ENCODE results near the gene CASKIN2. TPM values are rescaled to one million over a fixed set of nuclear protein-coding genes. Genes with fewer than 3 reads are reported as not detected.
"Not testable (repeated sequence)": the region's sequence is repeated elsewhere in the genome, so short reads cannot be mapped to it uniquely, and the experiment has no call there.

Gene CASKIN2
- total RNA-seq, 1 donor from 2014 or later: 3.9 TPM

DNA sequence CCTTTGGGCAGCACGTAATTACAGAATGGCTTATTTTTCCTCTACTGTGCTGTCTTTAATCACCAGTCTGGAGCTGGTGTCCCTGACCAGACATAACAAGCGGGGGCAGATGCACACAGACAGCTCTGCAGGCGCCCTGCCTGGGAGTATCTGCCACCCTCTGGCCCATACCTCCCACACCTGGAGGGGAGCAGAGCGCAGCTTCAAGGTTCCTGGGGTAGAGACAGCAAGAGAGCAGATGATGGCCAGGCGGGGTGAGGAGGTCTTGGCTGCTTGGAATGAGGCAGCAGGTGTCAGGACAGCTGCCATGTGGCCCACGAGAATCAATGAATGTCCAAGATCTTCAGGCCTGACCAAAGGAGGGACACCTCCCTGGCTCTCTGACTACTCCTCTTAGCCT is 35.1 kb downstream of the CASKIN2 start:
- TF ChIP-seq, protein P1, sequence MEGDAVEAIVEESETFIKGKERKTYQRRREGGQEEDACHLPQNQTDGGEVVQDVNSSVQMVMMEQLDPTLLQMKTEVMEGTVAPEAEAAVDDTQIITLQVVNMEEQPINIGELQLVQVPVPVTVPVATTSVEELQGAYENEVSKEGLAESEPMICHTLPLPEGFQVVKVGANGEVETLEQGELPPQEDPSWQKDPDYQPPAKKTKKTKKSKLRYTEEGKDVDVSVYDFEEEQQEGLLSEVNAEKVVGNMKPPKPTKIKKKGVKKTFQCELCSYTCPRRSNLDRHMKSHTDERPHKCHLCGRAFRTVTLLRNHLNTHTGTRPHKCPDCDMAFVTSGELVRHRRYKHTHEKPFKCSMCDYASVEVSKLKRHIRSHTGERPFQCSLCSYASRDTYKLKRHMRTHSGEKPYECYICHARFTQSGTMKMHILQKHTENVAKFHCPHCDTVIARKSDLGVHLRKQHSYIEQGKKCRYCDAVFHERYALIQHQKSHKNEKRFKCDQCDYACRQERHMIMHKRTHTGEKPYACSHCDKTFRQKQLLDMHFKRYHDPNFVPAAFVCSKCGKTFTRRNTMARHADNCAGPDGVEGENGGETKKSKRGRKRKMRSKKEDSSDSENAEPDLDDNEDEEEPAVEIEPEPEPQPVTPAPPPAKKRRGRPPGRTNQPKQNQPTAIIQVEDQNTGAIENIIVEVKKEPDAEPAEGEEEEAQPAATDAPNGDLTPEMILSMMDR (IDR thresholded peaks at IDR 0.05; ENCODE audit: insufficient read depth, low read length, severe bottlenecking): no peak
- no peak overlapping the region for H3K4me3 ChIP-seq (ENCODE audit: low read depth, low read length)
- FAIRE-seq: no peak
- DNase-seq (ENCODE audit: low read depth): no peak
- H3K27me3 ChIP-seq (ENCODE audit: control insufficient read depth, insufficient read depth, low read length): no peaks in the 10 kb centered on the region
- peaks cover 8% of the 10 kb centered on the region for H3K36me3 ChIP-seq (ENCODE audit: control insufficient read depth, insufficient read depth, low read length)

DNA sequence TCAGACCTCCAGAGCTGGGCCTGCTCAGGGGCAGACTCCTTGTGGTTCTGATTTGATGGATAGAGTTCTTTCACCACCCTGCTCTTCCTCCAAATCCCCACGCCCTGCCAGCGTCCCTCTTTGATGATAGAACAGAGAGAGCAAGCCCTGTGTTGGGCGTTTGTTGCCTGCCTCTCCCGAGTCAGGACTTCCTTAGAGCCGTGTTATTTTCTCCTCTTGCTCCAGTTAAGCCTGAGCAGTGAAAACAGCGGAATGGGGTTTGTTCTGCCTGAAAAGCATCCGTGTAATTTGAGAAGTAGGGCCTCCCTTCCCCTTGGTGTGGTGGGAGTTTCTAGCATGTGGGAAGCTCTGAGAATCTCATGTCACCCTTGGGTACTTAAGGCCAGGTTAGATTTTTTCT is 36.8 kb downstream of the CASKIN2 start:
- FAIRE-seq (peak; percentile 58), DNase-seq (ENCODE audit: low read depth) (no peak)
- Histone ChIP-seq H3K36me3 (ENCODE audit: control insufficient read depth, insufficient read depth, low read length) (peaks cover 8% of the 10 kb centered on the region), H3K27me3 (ENCODE audit: control insufficient read depth, insufficient read depth, low read length) (no peaks in the 10 kb centered on the region), H3K4me3 (ENCODE audit: low read depth, low read length) (no peak overlapping the region)
- TF ChIP-seq, protein P1 (IDR thresholded peaks at IDR 0.05; ENCODE audit: insufficient read depth, low read length, severe bottlenecking): no peak

DNA sequence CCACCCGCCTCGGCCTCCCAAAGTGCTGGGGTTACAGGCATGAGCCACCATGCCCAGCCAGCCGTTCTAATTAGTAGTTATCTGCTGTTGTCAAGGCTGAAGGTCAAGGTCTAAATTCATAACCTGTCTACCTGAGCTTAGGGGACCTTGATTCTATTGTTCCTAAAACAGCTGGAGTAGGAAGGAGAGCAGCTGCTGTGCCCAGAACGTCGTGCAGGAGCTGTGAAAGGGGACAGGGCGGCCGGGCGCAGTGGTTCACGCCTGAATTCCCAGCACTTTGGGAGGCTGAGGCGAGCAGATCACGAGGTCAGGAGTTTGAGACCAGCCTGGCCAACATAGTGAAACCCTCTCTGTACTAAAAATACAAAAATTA is 37.9 kb downstream of the CASKIN2 start:
- not testable (repeated sequence) for H3K36me3 ChIP-seq (ENCODE audit: control insufficient read depth, insufficient read depth, low read length); FAIRE-seq; DNase-seq (ENCODE audit: low read depth); H3K4me3 ChIP-seq (ENCODE audit: low read depth, low read length); H3K27me3 ChIP-seq (ENCODE audit: control insufficient read depth, insufficient read depth, low read length)

DNA sequence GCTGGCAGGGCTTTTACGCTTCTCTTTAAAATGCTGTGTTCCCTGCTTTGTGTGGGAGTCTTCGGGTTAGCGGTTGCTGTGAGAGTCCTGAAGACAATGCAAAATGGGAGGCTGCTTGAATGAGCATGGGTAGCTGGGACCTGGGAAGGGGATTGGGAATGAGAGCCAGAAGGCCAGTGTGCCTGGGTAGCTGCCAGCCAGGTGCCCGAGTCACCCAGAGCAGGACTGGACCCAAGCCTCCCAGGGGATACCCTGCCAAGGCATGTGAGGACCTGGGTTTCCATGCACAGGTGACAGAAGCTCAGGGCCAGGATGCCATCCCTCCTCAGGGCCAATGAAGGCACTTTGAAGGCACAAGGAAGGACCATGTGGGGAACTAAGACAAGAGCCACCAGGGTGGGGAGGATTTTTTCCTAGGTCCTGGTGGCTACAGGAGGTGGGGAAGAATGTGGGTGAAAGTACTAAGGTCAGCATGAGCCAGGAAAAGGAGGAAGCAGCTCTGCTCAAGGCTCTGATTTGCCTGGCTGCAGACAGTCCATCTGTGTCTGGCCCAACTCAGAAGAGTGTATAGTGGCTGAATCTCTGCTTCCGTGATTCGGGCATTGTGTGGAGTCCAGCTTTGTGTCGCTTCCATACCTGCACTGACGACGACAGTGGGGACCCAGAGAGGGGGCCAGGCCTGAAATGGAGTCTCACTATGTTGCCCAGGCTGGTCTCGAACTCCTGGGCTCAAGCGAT is 38.4 kb downstream of the CASKIN2 start:
- Histone ChIP-seq H3K36me3 (ENCODE audit: control insufficient read depth, insufficient read depth, low read length) (peaks cover 10% of the 10 kb centered on the region), H3K4me3 (ENCODE audit: low read depth, low read length) (no peak overlapping the region), H3K27me3 (ENCODE audit: control insufficient read depth, insufficient read depth, low read length) (no peaks in the 10 kb centered on the region)
- DNase-seq (ENCODE audit: low read depth) (no peak), FAIRE-seq (no peak)
- TF ChIP-seq, protein P1 (IDR thresholded peaks at IDR 0.05; ENCODE audit: insufficient read depth, low read length, severe bottlenecking): no peak

DNA sequence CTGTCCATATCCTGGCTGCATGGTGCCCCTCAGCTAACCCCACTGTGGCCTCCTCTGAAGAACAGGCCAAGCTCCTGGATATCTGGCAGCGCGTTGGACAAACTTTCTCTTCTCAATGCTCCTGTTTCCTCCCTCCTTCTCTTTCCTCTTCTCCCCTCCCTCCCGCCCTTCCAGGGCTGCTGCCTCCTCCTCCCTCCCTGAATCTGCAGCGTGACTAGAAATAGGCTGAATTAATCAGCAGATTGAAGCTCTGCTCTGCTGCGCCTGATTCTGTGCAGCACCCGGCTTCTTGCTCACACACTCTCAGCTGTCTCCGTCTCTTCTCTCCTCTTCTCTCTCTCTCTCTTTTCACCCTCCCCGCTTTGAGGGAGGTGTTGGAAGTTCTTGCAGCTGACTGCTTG is 39.1 kb downstream of the CASKIN2 start:
- Histone ChIP-seq H3K36me3 (ENCODE audit: control insufficient read depth, insufficient read depth, low read length) (peaks cover 10% of the 10 kb centered on the region), H3K27me3 (ENCODE audit: control insufficient read depth, insufficient read depth, low read length) (no peaks in the 10 kb centered on the region), H3K4me3 (ENCODE audit: low read depth, low read length) (no peak overlapping the region)
- FAIRE-seq: no peak
- TF ChIP-seq, protein P1 (IDR thresholded peaks at IDR 0.05; ENCODE audit: insufficient read depth, low read length, severe bottlenecking): no peak
- no peak for DNase-seq (ENCODE audit: low read depth)

DNA sequence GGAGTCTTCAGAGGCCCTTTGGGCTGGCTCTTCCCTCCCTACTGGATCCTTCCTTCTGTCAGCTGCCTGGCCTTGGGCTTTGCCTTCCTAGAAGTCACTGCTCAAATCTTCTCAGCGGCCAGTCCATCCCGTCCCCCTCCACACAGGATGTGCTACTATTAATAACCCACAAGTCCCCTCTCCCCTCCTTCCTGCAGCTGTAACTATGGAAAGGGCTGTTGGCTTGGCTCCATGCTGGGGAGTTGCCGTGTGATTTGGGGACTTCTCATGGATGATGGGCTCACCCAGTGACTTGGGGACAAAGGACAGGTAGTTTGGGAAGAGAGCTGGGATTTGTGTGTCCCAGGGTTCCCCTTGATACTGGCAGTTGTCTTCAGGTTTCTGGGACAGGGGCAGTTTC is 39.5 kb downstream of the CASKIN2 start:
- FAIRE-seq (no peak), DNase-seq (ENCODE audit: low read depth) (no peak)
- Histone ChIP-seq H3K27me3 (ENCODE audit: control insufficient read depth, insufficient read depth, low read length) (no peaks in the 10 kb centered on the region), H3K4me3 (ENCODE audit: low read depth, low read length) (no peak overlapping the region), H3K36me3 (ENCODE audit: control insufficient read depth, insufficient read depth, low read length) (peaks cover 10% of the 10 kb centered on the region)
- TF ChIP-seq, protein P1 (IDR thresholded peaks at IDR 0.05; ENCODE audit: insufficient read depth, low read length, severe bottlenecking): no peak
